ENCODE data around the gene BLOC1S6. TPM values are rescaled to one million over a fixed set of nuclear protein-coding genes. Genes with fewer than 3 reads are reported as not detected.

Gene BLOC1S6
- total and polyA plus RNA-seq, 2 of the 8 experiments (the other 6 are each of a cell fraction or from before 2014, with no cell fraction given), result 4.5 to 28.8 TPM

- no peak for TF ChIP-seq CHD7 (IDR thresholded peaks at IDR 0.05; ENCODE audit: insufficient replicate concordance, low read length)
Measured at GRCh38 chr15:45637141-45637540, 50.0 kb downstream of the BLOC1S6 start (continued).

All from H1 (cell line).